Activated CD4-positive, alpha-beta T cell treated with anti-CD3 and anti-CD28 coated beads, Interleukin-2, amount 50 U/mL, for 48 hours (primary cell): ENCODE measurements around the gene XIRP2.
"Not testable (repeated sequence)": the region's sequence is repeated elsewhere in the genome, so short reads cannot be mapped to it uniquely, and the experiment has no call there.

Experiments used
- DNase-seq, 2 experiments: peaks; one replicate each; pipeline ENCODE4 v3.0.0-alpha.2; 2020

The XIRP2 gene

GRCh38 chr2:167212014-167212648 lies 323.9 kb downstream of the XIRP2 start:
- DNase-seq: peak; percentile 1 to 4

GRCh38 chr2:167215595-167215994 lies 327.3 kb downstream of the XIRP2 start:
- DNase-seq: no peak

- no peak for DNase-seq
Observed at GRCh38 chr2:167237478-167237877, 349.2 kb downstream of the XIRP2 start.

GRCh38 chr2:167240671-167241070 lies 352.4 kb downstream of the XIRP2 start:
- no peak for DNase-seq

- no peak for DNase-seq
Observed at GRCh38 chr2:167249197-167249596, 360.9 kb downstream of the XIRP2 start.

GRCh38 chr2:167253025-167253424 lies 364.7 kb downstream of the XIRP2 start:
- no peak for DNase-seq

GRCh38 chr2:167254721-167255120 lies 366.4 kb downstream of the XIRP2 start:
- DNase-seq: no peak

- DNase-seq: no peak
Observed at GRCh38 chr2:167258712-167259111, 370.4 kb downstream of the XIRP2 start.

- no peak for DNase-seq
Observed at GRCh38 chr2:167264380-167264779, 376.1 kb downstream of the XIRP2 start.

GRCh38 chr2:167265004-167265403 lies 376.7 kb downstream of the XIRP2 start:
- no peak for DNase-seq

- DNase-seq: no peak
Observed at GRCh38 chr2:167265722-167266121, 377.4 kb downstream of the XIRP2 start.

GRCh38 chr2:167268245-167268644 lies 380.0 kb downstream of the XIRP2 start:
- not testable (repeated sequence) for DNase-seq

GRCh38 chr2:167271932-167272331 lies 383.7 kb downstream of the XIRP2 start:
- DNase-seq: no peak

- no peak for DNase-seq
Observed at GRCh38 chr2:167275046-167275445, 386.8 kb downstream of the XIRP2 start.

- no peak for DNase-seq
Observed at GRCh38 chr2:167279810-167280209, 391.5 kb downstream of the XIRP2 start.

- no peak for DNase-seq
Observed at GRCh38 chr2:167287212-167287611, 398.9 kb downstream of the XIRP2 start.

GRCh38 chr2:167289651-167290410 lies 401.6 kb downstream of the XIRP2 start:
- DNase-seq: no peak

- peak; percentile 64 to 68 for DNase-seq
Observed at GRCh38 chr2:167292430-167293171, 404.3 kb downstream of the XIRP2 start, which contains the start of gene B3GALT1. Gene B3GALT1, plus strand, starts transcription at chr2:167293001.

GRCh38 chr2:167293172-167293781 lies 405.0 kb downstream of the XIRP2 start:
- DNase-seq: peak; percentile 1 to 8

GRCh38 chr2:167293943-167294775 lies 405.9 kb downstream of the XIRP2 start:
- DNase-seq: peak; percentile 2 to 4

- no peak for DNase-seq
Observed at GRCh38 chr2:167294776-167295140, 406.5 kb downstream of the XIRP2 start.

- DNase-seq: no peak
Observed at GRCh38 chr2:167297292-167297691, 409.0 kb downstream of the XIRP2 start.
